Posterior cingulate gyrus (tissue), 11 donors: ENCODE measurements around the gene PLXND1.
"Not testable (repeated sequence)": the region's sequence is repeated elsewhere in the genome, so short reads cannot be mapped to it uniquely, and the experiment has no call there.

Source experiments
- DNase-seq, 10 donors: peaks; one replicate each; pipeline versions ENCODE4 v3.0.0 to v3.0.0-alpha.2; 2020 to 2021; ENCODE audit warnings: mixed read lengths in 3 of 10
- intact Hi-C: fragments of 100-400 bp; cut with DNase I; formaldehyde crosslinking; loops from one replicate; pipeline ENCODE4 v1.15.1; 2023

The PLXND1 gene

GRCh38 chr3:129557548-129557894, 49.0 kb downstream of the PLXND1 start:
- intact Hi-C loops: no loop called here
- peak in 3 of 10 donors; percentile 28 to 43 (median 42) for DNase-seq

GRCh38 chr3:129556890-129557547, 49.5 kb downstream of the PLXND1 start:
- intact Hi-C loops: no loop called here
- peak in 2 of 10 donors; percentile 49 to 80 for DNase-seq

GRCh38 chr3:129556358-129556695, 50.1 kb downstream of the PLXND1 start:
- no peak for DNase-seq
- intact Hi-C loops: no loop called here

- intact Hi-C loops: no loop called here
- DNase-seq: no peak
These were observed 50.7 kb downstream of the PLXND1 start for GRCh38 chr3:129555616-129556357.

- intact Hi-C loops: no loop called here
- no peak for DNase-seq
These were observed 51.3 kb downstream of the PLXND1 start for GRCh38 chr3:129555153-129555550.

GRCh38 chr3:129554356-129555152, 51.9 kb downstream of the PLXND1 start:
- no peak for DNase-seq
- intact Hi-C loops: no loop called here

GRCh38 chr3:129553719-129554118, 52.8 kb downstream of the PLXND1 start:
- intact Hi-C loops: no loop called here
- no peak for DNase-seq

GRCh38 chr3:129553171-129553570, 53.3 kb downstream of the PLXND1 start:
- DNase-seq: no peak

GRCh38 chr3:129552287-129553050, 54.0 kb downstream of the PLXND1 start:
- intact Hi-C loops: no loop called here
- DNase-seq: peak in 2 of 10 donors; percentile 41 to 50

More at GRCh38 chr3:129553171-129553570, 53.3 kb downstream of the PLXND1 start:
- intact Hi-C loops: no loop called here

- DNase-seq: no peak
- intact Hi-C loops: no loop called here
These were observed 56.7 kb downstream of the PLXND1 start for GRCh38 chr3:129549805-129550204.

GRCh38 chr3:129549006-129549800, 57.3 kb downstream of the PLXND1 start:
- no peak for DNase-seq
- intact Hi-C loops: no loop called here

GRCh38 chr3:129548104-129548965, 58.1 kb downstream of the PLXND1 start:
- intact Hi-C loops: no loop called here
- no peak for DNase-seq

- DNase-seq: no peak
- intact Hi-C loops: no loop called here
These were observed 59.2 kb downstream of the PLXND1 start for GRCh38 chr3:129547241-129547640.

- intact Hi-C loops, DNase-seq: not testable (repeated sequence)
These were observed 60.5 kb downstream of the PLXND1 start for GRCh38 chr3:129545951-129546350.

- intact Hi-C loops: no loop called here
These were observed 62.5 kb downstream of the PLXND1 start for GRCh38 chr3:129543999-129544398.

GRCh38 chr3:129543156-129543790, 63.2 kb downstream of the PLXND1 start, which contains the start of gene H1-8:
Gene H1-8 (plus strand): TSS chr3:129543175. CDS start chr3:129543219, 44 bp downstream.
- intact Hi-C loops: no loop called here
- DNase-seq: no peak

More at GRCh38 chr3:129543999-129544398, 62.5 kb downstream of the PLXND1 start:
- no peak for DNase-seq

- DNase-seq: no peak
- intact Hi-C loops: no loop called here
These were observed 63.7 kb downstream of the PLXND1 start for GRCh38 chr3:129542747-129543146.

GRCh38 chr3:129540776-129541516, 65.5 kb downstream of the PLXND1 start:
- no peak for DNase-seq
- intact Hi-C loops: no loop called here
